CD4-positive, CD25-positive, alpha-beta regulatory T cell (primary cell): ENCODE measurements around the gene PITPNM2. TPM values are rescaled to one million over a fixed set of nuclear protein-coding genes. Genes with fewer than 3 reads are reported as not detected.

Experiments
- ATAC-seq, 2 donors: fragments of 150-1000 bp; cut with Tn5 transposase; one replicate each; pipeline ENCODE4 v1.10.0; 2021; ENCODE audit warnings: low read depth in 2 of 2, moderate number of reproducible peaks in 2 of 2, moderate library complexity in 1 of 2
- DNase-seq, 3 donors: peaks; one replicate each; pipeline versions ENCODE4 v3.0.0 to v3.0.0-alpha.2; 2012 to 2022; ENCODE audit warnings: mixed read lengths in 1 of 3
- H3K27ac ChIP-seq: one replicate; pipeline ENCODE4 v1.7.0; 2013; ENCODE audit warnings: mild to moderate bottlenecking, low read length; ENCODE audit not compliant: insufficient read depth, poor library complexity, severe bottlenecking
- H3K27me3 ChIP-seq: one replicate; pipeline ENCODE4 v1.7.0; 2013; ENCODE audit warnings: low read length; ENCODE audit not compliant: control insufficient read depth, insufficient read depth
- H3K36me3 ChIP-seq: one replicate; pipeline ENCODE4 v1.7.0; 2013; ENCODE audit warnings: mild to moderate bottlenecking, low read length, moderate library complexity; ENCODE audit not compliant: control insufficient read depth, insufficient read depth
- H3K4me1 ChIP-seq: 2 replicates; pipeline ENCODE4 v1.7.0; 2013; ENCODE audit warnings: mild to moderate bottlenecking, low read length; ENCODE audit not compliant: insufficient read depth, control insufficient read depth, poor library complexity, severe bottlenecking
- H3K4me3 ChIP-seq: one replicate; pipeline ENCODE4 v1.7.0; 2013; ENCODE audit warnings: low read depth, mild to moderate bottlenecking, low read length, moderate library complexity
- H3K9me3 ChIP-seq, 2 experiments: 1 replicate in 1 of 2; 2 replicates in 1 of 2; pipeline ENCODE4 v1.7.0; 2013; ENCODE audit warnings: low read length in 2 of 2, mild to moderate bottlenecking in 1 of 2, moderate library complexity in 1 of 2; ENCODE audit not compliant: control insufficient read depth in 2 of 2
- H3K27ac Mint-ChIP-seq, 3 donors: one replicate each; pipeline ENCODE4 v1.8.0; 2020 to 2022; ENCODE audit warnings: mild to moderate bottlenecking in 3 of 3, mixed read lengths in 3 of 3, moderate library complexity in 2 of 3
- H3K27me3 Mint-ChIP-seq: one replicate; pipeline ENCODE4 v1.8.0; 2022; ENCODE audit warnings: mild to moderate bottlenecking, mixed read lengths
- H3K36me3 Mint-ChIP-seq: one replicate; pipeline ENCODE4 v1.8.0; 2020; ENCODE audit warnings: mixed read lengths
- H3K4me1 Mint-ChIP-seq, 4 donors: one replicate each; pipeline ENCODE4 v1.8.0; 2020 to 2022; ENCODE audit warnings: mixed read lengths in 4 of 4, mild to moderate bottlenecking in 1 of 4
- H3K4me3 Mint-ChIP-seq, 4 donors: one replicate each; pipeline ENCODE4 v1.8.0; 2020 to 2022; ENCODE audit warnings: mild to moderate bottlenecking in 4 of 4, mixed read lengths in 4 of 4, moderate library complexity in 3 of 4
- H3K9me3 Mint-ChIP-seq, 7 donors: one replicate each; pipeline ENCODE4 v1.8.0; 2020 to 2022; ENCODE audit warnings: mixed read lengths in 7 of 7, mild to moderate bottlenecking in 3 of 7, moderate library complexity in 2 of 7
- polyA plus RNA-seq, 4 donors: library from polyadenylated mRNA; unstranded; fragments of 300-500 nt; fragmentation: Illumina TruSeq; gene quantifications; one replicate each; pipeline ENCODE4 v1.2.3, GENCODE V29; 2021
- total RNA-seq: library from RNA; stranded (reverse); gene quantifications from one replicate; pipeline ENCODE4 v1.2.3, GENCODE V29; 2022

PITPNM2 gene
- total and polyA plus RNA-seq, 5 donors from 2014 or later, result 2.2 to 57.2 (median 4.0) TPM

GRCh38 chr12:123115409-123116121 is 35.3 kb downstream of the PITPNM2 start:
- Mint-ChIP-seq H3K4me3 (peak overlapping the region; percentile 39 to 80 (median 71)), H3K9me3 (no peaks in the 10 kb centered on the region), H3K36me3 (peaks cover 20% of the 10 kb centered on the region), H3K27me3 (no peaks in the 10 kb centered on the region), H3K4me1 (peaks cover 24 to 99% (median 51%) of the 10 kb centered on the region in 4 donors), H3K27ac (peak overlapping the region; percentile 96 to 99 (median 98))
- ATAC-seq (peak; percentile 75 to 78), DNase-seq (peak; percentile 8 to 69 (median 66))
- Histone ChIP-seq H3K4me3 (peak overlapping the region; percentile 49), H3K27me3 (no peaks in the 10 kb centered on the region), H3K9me3 (no peaks in the 10 kb centered on the region), H3K36me3 (peaks cover 2% of the 10 kb centered on the region), H3K4me1 (peaks cover 83% of the 10 kb centered on the region), H3K27ac (peak overlapping the region; percentile 76)

GRCh38 chr12:123114304-123115083 is 36.4 kb downstream of the PITPNM2 start:
- Histone ChIP-seq H3K9me3 (no peaks in the 10 kb centered on the region), H3K4me1 (peaks cover 72% of the 10 kb centered on the region), H3K4me3 (peak overlapping the region; percentile 49), H3K27ac (peak overlapping the region; percentile 76), H3K36me3 (peaks cover 9% of the 10 kb centered on the region), H3K27me3 (no peaks in the 10 kb centered on the region)
- H3K9me3 Mint-ChIP-seq, result no peaks in the 10 kb centered on the region
- no peaks in the 10 kb centered on the region for H3K27me3 Mint-ChIP-seq
- H3K36me3 Mint-ChIP-seq, result peaks cover 25% of the 10 kb centered on the region
- DNase-seq (peak in 1 of 3 donors; percentile 53), ATAC-seq (no peak)
- peaks cover 13 to 99% (median 45%) of the 10 kb centered on the region in 4 donors for H3K4me1 Mint-ChIP-seq
- peak overlapping the region; percentile 10 to 80 (median 71) for H3K4me3 Mint-ChIP-seq
- peak overlapping the region; percentile 83 to 99 (median 96) for H3K27ac Mint-ChIP-seq

- Mint-ChIP-seq H3K27ac (peak overlapping the region in 2 of 3 donors; percentile 81 to 93), H3K9me3 (no peaks in the 10 kb centered on the region), H3K4me3 (no peak overlapping the region), H3K36me3 (peaks cover 31% of the 10 kb centered on the region), H3K4me1 (peaks cover 13 to 97% (median 43%) of the 10 kb centered on the region in 4 donors), H3K27me3 (no peaks in the 10 kb centered on the region)
- peaks cover 64% of the 10 kb centered on the region for H3K4me1 ChIP-seq
- no peaks in the 10 kb centered on the region for H3K9me3 ChIP-seq
- peaks cover 16% of the 10 kb centered on the region for H3K36me3 ChIP-seq
- H3K27me3 ChIP-seq, result no peaks in the 10 kb centered on the region
- ATAC-seq (no peak), DNase-seq (no peak)
- H3K27ac ChIP-seq, result no peak overlapping the region
- H3K4me3 ChIP-seq, result no peak overlapping the region
Observed at GRCh38 chr12:123113026-123113425, 37.9 kb downstream of the PITPNM2 start.

GRCh38 chr12:123111498-123112165 is 39.3 kb downstream of the PITPNM2 start:
- no peaks in the 10 kb centered on the region for H3K27me3 Mint-ChIP-seq
- H3K36me3 ChIP-seq, result peaks cover 16% of the 10 kb centered on the region
- no peak overlapping the region for H3K4me3 ChIP-seq
- peaks cover 36% of the 10 kb centered on the region for H3K36me3 Mint-ChIP-seq
- no peak for DNase-seq
- H3K27ac ChIP-seq, result no peak overlapping the region
- H3K27ac Mint-ChIP-seq, result peak overlapping the region; percentile 71 to 90 (median 81)
- no peak for ATAC-seq
- H3K27me3 ChIP-seq, result no peaks in the 10 kb centered on the region
- no peaks in the 10 kb centered on the region for H3K9me3 ChIP-seq
- peaks cover 20 to 98% (median 50%) of the 10 kb centered on the region in 4 donors for H3K4me1 Mint-ChIP-seq
- peak overlapping the region in 2 of 4 donors; percentile 38 to 57 for H3K4me3 Mint-ChIP-seq
- H3K4me1 ChIP-seq, result peaks cover 64% of the 10 kb centered on the region
- no peaks in the 10 kb centered on the region for H3K9me3 Mint-ChIP-seq

GRCh38 chr12:123109319-123109772 is 41.5 kb downstream of the PITPNM2 start:
- Mint-ChIP-seq H3K27ac (peak overlapping the region in 1 of 3 donors; percentile 81), H3K36me3 (peaks cover 40% of the 10 kb centered on the region), H3K4me3 (peak overlapping the region in 2 of 4 donors; percentile 35 to 41), H3K4me1 (peaks cover 21 to 98% (median 53%) of the 10 kb centered on the region in 4 donors), H3K27me3 (no peaks in the 10 kb centered on the region), H3K9me3 (no peaks in the 10 kb centered on the region)
- Histone ChIP-seq H3K27ac (no peak overlapping the region), H3K36me3 (peaks cover 16% of the 10 kb centered on the region), H3K4me3 (no peak overlapping the region), H3K27me3 (no peaks in the 10 kb centered on the region), H3K9me3 (no peaks in the 10 kb centered on the region), H3K4me1 (peaks cover 57% of the 10 kb centered on the region)
- DNase-seq, result no peak
- no peak for ATAC-seq

- H3K4me1 Mint-ChIP-seq, result peaks cover 21 to 95% (median 50%) of the 10 kb centered on the region in 4 donors
- Histone ChIP-seq H3K4me3 (no peak overlapping the region), H3K27ac (no peak overlapping the region), H3K27me3 (no peaks in the 10 kb centered on the region), H3K4me1 (peaks cover 50% of the 10 kb centered on the region), H3K9me3 (no peaks in the 10 kb centered on the region), H3K36me3 (peaks cover 16% of the 10 kb centered on the region)
- peak overlapping the region in 1 of 4 donors; percentile 35 for H3K4me3 Mint-ChIP-seq
- peak overlapping the region; percentile 97 to 98 (median 98) for H3K27ac Mint-ChIP-seq
- no peaks in the 10 kb centered on the region for H3K27me3 Mint-ChIP-seq
- no peak for DNase-seq
- H3K9me3 Mint-ChIP-seq, result no peaks in the 10 kb centered on the region
- H3K36me3 Mint-ChIP-seq, result peaks cover 42% of the 10 kb centered on the region
- ATAC-seq, result no peak
Observed at GRCh38 chr12:123108682-123109066, 42.2 kb downstream of the PITPNM2 start.

GRCh38 chr12:123107926-123108681 is 42.8 kb downstream of the PITPNM2 start:
- no peaks in the 10 kb centered on the region for H3K9me3 ChIP-seq
- Mint-ChIP-seq H3K9me3 (no peaks in the 10 kb centered on the region), H3K27me3 (no peaks in the 10 kb centered on the region), H3K27ac (peak overlapping the region; percentile 97 to 98 (median 98)), H3K36me3 (peaks cover 41% of the 10 kb centered on the region), H3K4me3 (peak overlapping the region; percentile 35 to 86 (median 66)), H3K4me1 (peaks cover 21 to 91% (median 49%) of the 10 kb centered on the region in 4 donors)
- peaks cover 53% of the 10 kb centered on the region for H3K4me1 ChIP-seq
- ATAC-seq (no peak), DNase-seq (no peak)
- H3K36me3 ChIP-seq, result peaks cover 16% of the 10 kb centered on the region
- H3K27ac ChIP-seq, result peak overlapping the region; percentile 78
- no peaks in the 10 kb centered on the region for H3K27me3 ChIP-seq
- H3K4me3 ChIP-seq, result peak overlapping the region; percentile 46
